Posterior cingulate gyrus (tissue), 11 donors: ENCODE measurements around the gene IGFL3.
A peak's percentile ranks its signal among the peaks of the same experiment; 100 is the strongest.

Source experiments
- DNase-seq, 10 donors: peaks; one replicate each; pipeline versions ENCODE4 v3.0.0 to v3.0.0-alpha.2; 2020 to 2021; ENCODE audit warnings: mixed read lengths in 3 of 10
- intact Hi-C: fragments of 100-400 bp; cut with DNase I; formaldehyde crosslinking; loops from one replicate; pipeline ENCODE4 v1.15.1; 2023

Gene IGFL3

DNA sequence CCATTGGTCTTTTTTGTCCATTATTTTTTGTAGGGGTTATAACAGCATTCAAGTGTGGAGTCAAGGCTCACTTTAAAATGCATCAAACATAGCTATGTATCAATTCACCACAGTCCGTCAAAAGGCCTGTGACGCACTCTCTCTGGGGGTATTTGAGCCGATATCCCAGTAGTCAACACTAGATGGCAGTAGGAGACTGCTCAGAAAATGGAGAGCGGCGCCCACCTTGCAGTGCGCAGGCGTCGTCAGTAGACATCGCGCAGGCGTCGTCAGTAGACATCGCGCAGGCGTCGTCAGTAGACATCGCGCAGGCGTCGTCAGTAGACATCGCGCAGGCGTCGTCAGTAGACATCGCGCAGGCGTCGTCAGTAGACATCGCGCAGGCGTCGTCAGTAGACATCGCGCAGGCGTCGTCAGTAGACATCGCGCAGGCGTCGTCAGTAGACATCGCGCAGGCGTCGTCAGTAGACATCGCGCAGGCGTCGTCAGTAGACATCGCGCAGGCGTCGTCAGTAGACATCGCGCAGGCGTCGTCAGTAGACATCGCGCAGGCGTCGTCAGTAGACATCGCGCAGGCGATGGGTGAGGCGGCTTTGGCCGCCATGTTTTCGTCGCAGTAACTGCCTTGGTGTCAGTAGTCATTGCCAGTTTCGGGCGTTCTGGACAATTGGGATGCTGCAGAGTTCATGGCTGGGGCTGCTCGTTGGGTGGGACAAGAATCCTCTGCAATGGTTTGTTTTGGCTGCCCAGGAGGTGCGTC, 45.7 kb downstream of the IGFL3 start:
- peak; percentile 42 to 94 (median 60) for DNase-seq
- intact Hi-C loops, result loop anchor here (10.0 kb wide), 1 partner anchor 174 kb away; the partner anchor contains the start of gene MYPOP

DNA sequence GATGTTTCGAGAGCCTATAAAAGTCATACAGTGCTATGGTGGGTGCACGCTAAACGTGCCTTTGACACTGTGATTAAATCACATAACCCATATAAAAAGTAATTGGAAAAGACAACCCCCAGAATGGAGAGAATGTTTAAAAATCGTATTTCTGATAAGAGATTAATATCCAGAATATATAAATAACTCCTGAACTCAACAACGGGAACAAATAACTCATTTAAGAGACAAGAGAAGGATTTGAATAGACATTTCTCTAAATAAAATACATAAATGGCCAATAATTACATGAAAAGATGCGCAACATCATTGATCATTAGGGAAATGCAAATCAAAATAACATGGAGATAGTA, 46.7 kb downstream of the IGFL3 start:
- intact Hi-C loops, result loop anchor here (1.0 to 10.0 kb wide), 3 partner anchors 48 to 188 kb away; partner anchors contain the start of gene MYPOP

DNA sequence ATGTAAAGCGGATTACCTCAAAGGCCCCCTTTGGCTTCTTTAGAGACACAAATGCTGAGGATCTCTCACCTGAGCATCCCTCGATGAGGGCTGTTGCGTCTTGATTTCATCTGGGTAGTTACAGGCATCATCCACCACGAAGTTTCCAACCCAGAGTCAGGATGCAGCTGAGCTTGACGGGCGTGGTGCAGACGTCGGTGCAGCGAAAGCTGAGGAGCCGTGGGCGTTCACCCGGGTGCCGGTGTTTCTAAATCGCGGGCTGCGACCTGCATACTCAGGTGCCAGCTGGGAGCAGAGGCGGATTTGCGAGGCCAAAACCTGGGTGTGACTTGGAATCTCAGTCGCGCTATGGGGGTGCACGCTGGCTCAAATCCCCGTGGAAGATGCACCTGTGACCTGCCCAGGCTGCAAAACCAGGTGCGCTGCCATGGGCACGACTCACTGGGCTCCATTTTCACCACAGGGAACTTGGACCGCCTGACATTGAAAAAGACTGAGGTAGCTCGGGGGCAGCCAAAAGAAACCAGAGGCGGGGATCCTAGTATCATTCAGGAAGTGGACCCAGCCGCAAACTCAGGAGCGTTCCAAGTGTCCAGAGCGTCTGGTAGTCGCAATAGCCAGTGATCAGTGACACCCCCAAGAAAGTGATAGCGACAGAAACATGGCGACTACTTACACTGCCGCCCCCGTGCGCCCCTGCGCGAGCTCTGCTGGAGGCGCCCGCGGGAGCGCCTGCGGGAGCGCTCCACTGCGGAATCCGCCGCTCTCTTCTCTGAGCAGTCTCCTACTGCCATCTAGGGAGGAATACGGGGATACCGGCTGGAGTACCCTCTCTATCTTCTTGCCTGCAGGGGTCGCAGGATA, 47.3 kb downstream of the IGFL3 start:
- intact Hi-C loops, result loop anchor here (1.0 to 10.0 kb wide), 3 partner anchors 48 to 188 kb away; partner anchors contain the start of gene MYPOP
- DNase-seq, result peak; percentile 62 to 98 (median 80)

More for the DNA sequence above, 46.7 kb downstream of the IGFL3 start:
- DNase-seq, result no peak

DNA sequence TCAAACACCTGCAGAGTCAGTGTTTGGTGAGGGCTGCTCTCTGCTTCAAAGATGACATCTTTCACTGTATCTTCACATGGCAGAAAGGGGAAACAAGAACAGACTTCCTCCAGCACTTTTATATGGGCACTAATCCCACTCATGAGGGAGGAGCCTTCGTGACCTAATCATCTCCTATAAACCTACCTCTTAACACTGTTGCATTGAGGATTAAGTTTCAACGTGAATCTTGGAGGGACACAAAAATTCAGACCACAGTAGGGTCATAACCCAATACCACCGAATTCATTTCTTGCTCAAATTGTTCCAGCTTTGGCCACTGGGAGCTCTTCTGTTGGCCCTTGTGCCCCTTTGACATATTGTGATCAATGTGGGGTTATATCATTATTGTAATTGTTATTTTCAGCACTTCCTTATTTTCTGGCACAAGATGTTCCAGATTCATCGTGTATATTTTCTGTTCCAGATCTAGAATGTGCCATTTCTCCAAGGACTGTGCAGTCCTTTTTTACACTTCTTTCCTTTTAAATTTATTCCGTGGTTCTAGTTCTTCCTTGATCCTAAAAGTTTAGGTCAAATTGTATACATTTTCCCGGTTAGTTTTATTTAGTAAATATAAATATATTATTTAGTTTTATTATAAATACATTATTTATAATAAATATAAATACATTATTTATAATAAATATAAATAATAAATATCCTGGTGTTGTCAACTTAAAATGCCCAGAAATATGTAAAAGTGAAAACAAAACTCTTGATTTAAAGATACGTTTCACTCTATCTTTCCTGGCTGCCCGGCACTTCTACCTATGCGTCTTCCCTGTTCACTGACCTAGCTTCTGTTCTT, 48.2 kb downstream of the IGFL3 start:
- intact Hi-C loops, result loop anchor here (10.0 kb wide), 1 partner anchor 171 kb away; the partner anchor contains the start of gene MYPOP

DNA sequence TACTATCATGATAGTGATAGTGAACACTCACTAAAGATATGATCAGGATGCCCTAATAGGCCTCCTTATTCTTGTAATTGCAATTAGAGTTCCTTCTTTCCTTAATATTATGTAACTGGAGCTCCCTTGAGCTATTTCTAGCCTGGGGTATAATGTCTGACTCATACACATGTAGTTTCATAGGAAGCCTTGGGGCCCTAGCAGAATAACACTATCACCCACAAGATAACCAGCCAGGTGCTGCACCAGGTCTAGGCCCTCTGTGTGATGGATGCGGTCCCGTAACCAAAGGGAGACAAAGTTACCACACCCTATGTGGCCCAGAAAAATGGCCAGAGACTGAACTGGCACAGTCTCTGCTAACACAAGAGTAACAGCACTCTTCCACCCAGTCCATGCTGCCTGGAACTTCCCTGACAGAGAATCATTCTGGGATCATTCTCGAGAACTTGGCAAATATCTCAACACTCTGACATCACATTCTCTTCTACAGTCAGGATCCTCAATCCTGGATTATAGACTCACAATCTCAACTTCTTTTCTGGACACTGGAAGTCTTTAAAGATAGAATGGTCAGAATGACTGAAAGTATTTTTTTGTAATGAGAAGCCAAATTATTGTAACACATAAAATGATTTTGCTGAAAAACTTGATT, 51.1 kb downstream of the IGFL3 start:
- no peak for DNase-seq
- intact Hi-C loops, result loop anchor here (10.0 kb wide), 1 partner anchor 169 kb away; the partner anchor contains the start of gene MYPOP

More for the DNA sequence above, 48.2 kb downstream of the IGFL3 start:
- DNase-seq, result no peak
